ENCODE measurements around the gene EWSR1. TPM values are rescaled to one million over a fixed set of nuclear protein-coding genes. Genes with fewer than 3 reads are reported as not detected.

The EWSR1 gene
- polyA plus RNA-seq, 1 donor = 276 TPM

DNA sequence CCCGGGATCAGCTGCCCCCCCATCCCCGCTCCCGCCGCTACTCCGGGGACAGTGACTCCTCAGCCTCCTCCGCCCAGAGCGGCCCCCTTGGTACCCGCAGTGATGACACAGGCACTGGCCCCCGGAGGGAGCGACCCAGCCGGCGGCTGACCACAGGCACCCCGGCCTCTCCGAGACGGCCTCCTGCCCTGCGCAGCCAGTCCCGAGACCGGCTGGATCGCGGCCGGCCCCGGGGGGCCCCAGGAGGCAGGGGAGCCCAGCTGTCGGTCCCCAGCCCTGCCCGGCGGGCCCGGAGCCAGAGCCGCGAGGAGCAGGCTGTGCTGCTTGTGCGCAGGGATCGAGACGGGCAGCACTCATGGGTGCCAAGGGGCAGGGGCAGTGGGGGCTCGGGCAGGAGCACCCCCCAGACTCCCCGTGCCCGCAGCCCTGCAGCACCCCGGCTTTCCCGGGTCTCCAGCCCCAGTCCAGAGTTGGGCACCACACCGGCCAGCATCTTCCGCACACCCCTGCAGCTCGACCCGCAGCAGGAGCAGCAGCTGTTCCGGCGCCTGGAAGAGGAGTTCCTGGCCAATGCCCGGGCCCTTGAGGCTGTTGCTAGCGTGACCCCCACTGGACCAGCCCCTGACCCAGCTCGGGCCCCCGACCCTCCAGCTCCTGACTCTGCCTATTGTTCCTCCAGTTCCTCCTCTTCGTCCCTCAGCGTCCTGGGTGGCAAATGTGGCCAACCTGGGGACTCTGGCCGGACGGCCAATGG lies 43.6 kb downstream of the EWSR1 start:
- peaks cover 13% of the 10 kb centered on the region for H3K9me3 ChIP-seq (ENCODE audit: control insufficient read depth, low read depth, low read length)
- peaks cover 48% of the 10 kb centered on the region for H3K4me1 ChIP-seq (ENCODE audit: control insufficient read depth, insufficient read depth, low read length)
- no peak for DNase-seq
- no peak overlapping the region for H3K27ac ChIP-seq (ENCODE audit: low read length)
- WGBS (ENCODE audit: insufficient coverage, low lambda C conversion rate) = no CpG with 5 or more reads among the region's 50 CpGs
- no peak overlapping the region for H3K4me3 ChIP-seq (ENCODE audit: low read length)
- no peaks in the 10 kb centered on the region for H3K36me3 ChIP-seq (ENCODE audit: control insufficient read depth, insufficient read depth, low read length)
- peaks cover 34% of the 10 kb centered on the region for H3K27me3 ChIP-seq (ENCODE audit: control insufficient read depth, insufficient read depth, low read length)

DNA sequence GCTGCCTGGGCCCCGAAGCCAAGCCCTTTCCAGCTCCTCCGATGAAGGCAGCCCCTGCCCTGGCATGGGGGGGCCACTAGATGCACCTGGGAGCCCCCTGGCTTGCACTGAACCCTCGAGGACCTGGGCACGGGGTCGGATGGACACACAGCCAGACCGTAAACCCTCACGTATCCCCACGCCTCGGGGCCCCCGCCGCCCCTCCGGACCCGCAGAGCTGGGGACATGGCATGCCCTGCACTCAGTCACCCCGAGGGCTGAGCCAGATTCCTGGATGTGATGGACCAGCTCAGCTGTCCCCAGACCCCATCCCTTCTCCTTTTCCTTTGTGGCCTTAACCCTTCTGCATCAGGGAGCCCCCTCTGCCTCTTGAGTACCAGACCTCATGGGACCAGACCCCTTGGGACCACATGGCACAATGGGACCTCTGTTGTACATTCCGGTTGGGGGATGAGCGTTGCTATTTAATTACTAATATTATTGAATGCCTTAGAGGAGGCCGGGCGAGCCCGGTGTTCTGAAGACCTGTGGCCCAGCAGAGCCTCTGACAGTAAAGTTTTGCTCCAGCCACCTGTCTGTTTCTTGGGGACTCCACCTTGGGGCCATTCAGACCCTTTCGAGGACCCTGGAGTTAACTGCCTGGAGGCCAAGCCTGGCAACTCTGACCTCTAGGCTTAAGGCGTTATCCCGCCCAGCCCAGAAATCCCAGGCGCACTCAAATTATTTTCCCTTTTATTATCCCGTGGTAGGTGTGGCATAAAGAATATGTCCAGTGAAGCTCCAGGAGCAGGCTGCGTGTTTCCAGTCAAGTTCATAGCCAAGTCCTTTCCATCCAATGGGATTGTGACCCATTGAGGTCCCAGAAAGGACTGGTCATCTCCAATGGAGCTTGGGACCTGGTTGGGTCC lies 44.4 kb downstream of the EWSR1 start:
- no CpG with 5 or more reads among the region's 25 CpGs for WGBS (ENCODE audit: insufficient coverage, low lambda C conversion rate)
- Histone ChIP-seq H3K4me1 (ENCODE audit: control insufficient read depth, insufficient read depth, low read length) (peaks cover 45% of the 10 kb centered on the region), H3K36me3 (ENCODE audit: control insufficient read depth, insufficient read depth, low read length) (no peaks in the 10 kb centered on the region), H3K4me3 (ENCODE audit: low read length) (no peak overlapping the region), H3K27ac (ENCODE audit: low read length) (no peak overlapping the region), H3K9me3 (ENCODE audit: control insufficient read depth, low read depth, low read length) (peaks cover 13% of the 10 kb centered on the region), H3K27me3 (ENCODE audit: control insufficient read depth, insufficient read depth, low read length) (peaks cover 41% of the 10 kb centered on the region)
- DNase-seq = no peak

DNA sequence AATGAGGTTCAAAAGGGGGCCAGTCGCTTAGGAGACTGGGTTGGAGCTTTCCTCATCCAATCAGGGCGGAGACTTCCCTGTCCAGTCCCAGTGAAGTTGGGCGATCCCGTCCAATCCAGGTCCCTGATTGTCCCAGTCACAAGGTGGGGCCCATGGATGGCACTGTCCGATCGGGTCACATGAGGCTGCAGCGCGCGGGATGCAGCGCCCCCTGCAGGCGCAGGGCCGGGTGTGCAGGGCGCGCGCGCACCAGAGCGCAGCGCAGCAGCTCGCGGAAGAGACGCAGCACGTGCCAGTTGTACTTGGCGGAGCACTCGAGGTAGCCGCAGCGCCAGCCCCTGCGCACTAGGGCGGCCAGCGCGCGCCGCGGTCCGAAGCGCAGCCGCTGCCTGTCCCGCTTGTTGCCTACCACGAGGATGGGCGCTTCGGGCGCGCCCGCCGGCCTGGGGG lies 45.1 kb downstream of the EWSR1 start:
- peaks cover 41% of the 10 kb centered on the region for H3K27me3 ChIP-seq (ENCODE audit: control insufficient read depth, insufficient read depth, low read length)
- WGBS (ENCODE audit: insufficient coverage, low lambda C conversion rate) = no CpG with 5 or more reads among the region's 44 CpGs
- peaks cover 40% of the 10 kb centered on the region for H3K4me1 ChIP-seq (ENCODE audit: control insufficient read depth, insufficient read depth, low read length)
- DNase-seq = peak; percentile 63 to 68
- H3K27ac ChIP-seq (ENCODE audit: low read length) = no peak overlapping the region
- no peak overlapping the region for H3K4me3 ChIP-seq (ENCODE audit: low read length)
- H3K9me3 ChIP-seq (ENCODE audit: control insufficient read depth, low read depth, low read length) = peaks cover 13% of the 10 kb centered on the region
- no peaks in the 10 kb centered on the region for H3K36me3 ChIP-seq (ENCODE audit: control insufficient read depth, insufficient read depth, low read length)

DNA sequence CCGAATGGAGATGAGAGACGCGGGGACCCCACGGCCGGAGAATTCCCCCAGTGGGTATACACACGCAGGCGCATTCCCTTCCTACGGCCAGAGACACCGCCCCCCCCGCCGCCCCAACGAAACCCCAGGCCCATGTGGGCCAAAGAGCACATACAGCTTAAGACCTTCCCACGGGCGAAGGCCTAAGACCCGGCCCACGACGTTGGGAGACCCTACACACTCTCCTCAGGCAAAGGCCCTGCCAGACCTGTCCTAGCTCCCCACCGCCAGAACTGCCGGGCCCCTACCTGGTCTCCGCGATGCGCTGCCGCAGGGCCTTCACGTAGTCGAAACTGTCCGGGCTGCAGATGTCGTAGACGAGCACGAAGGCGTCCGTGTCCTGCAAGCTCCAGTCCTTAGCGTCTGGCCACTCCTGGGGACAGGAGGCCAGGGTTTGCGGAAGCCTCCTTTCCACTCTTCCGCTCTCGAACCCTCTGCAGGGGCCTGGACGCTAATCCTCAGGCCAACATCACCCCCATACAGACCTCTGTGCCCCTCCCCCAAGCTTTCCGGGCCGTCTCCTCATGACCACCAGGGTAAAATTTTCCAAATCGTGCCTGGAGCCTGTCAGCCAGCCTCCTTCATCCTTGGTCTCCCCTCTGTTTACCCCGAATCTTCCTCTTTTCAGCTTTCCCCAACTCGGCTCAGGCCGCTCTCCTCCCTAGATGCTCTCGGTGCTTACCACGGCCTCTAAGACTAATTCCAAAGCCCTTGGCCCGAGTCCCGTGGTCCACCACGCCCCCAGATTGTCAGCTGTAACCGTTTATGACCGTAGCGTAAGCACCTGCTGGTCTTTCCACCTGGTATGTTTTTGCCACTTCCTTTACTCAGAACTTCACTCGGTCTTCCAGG lies 45.8 kb downstream of the EWSR1 start:
- Histone ChIP-seq H3K27me3 (ENCODE audit: control insufficient read depth, insufficient read depth, low read length) (peaks cover 41% of the 10 kb centered on the region), H3K4me1 (ENCODE audit: control insufficient read depth, insufficient read depth, low read length) (peaks cover 39% of the 10 kb centered on the region), H3K27ac (ENCODE audit: low read length) (no peak overlapping the region), H3K36me3 (ENCODE audit: control insufficient read depth, insufficient read depth, low read length) (no peaks in the 10 kb centered on the region), H3K4me3 (ENCODE audit: low read length) (no peak overlapping the region), H3K9me3 (ENCODE audit: control insufficient read depth, low read depth, low read length) (peaks cover 13% of the 10 kb centered on the region)
- DNase-seq = peak in 1 of 2 donors; percentile 84
- no CpG with 5 or more reads among the region's 51 CpGs for WGBS (ENCODE audit: insufficient coverage, low lambda C conversion rate)

DNA sequence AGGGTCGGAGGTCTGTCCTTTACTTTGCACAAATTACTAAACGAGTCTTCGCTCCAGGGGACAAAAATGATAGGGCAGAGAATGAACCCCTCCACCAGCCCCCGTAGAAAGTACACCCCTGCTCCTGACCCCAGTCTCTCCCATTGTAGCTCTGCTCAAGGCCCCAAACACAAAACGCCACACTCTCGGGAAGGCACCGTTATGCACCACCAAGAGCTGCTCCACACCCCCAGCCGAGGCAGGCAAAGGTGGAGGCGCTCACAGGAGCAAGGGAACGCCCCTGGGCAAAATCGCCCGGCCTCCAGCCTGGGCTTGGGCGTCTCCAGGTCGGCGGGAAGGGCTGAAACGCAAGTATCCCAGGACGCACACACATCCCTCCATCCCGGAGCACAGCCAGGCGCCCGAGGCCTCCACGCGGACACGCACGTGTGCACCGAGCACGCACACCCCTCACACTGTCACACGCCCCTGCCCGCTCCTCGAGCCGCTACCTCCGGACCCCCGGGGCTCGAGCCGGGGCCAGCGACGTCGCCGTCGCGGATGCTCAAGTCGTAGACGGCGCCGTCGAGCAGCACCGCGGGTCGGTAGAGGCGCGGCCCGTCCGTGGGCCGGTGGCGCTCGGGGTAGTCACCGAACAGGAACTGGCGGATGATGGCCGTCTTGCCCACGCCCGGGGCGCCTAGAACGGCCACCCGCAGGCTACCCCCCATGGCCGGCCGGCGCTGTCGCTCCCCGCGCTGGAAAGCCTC lies 46.6 kb downstream of the EWSR1 start:
- peaks cover 41% of the 10 kb centered on the region for H3K27me3 ChIP-seq (ENCODE audit: control insufficient read depth, insufficient read depth, low read length)
- no peaks in the 10 kb centered on the region for H3K36me3 ChIP-seq (ENCODE audit: control insufficient read depth, insufficient read depth, low read length)
- H3K9me3 ChIP-seq (ENCODE audit: control insufficient read depth, low read depth, low read length) = peaks cover 13% of the 10 kb centered on the region
- H3K27ac ChIP-seq (ENCODE audit: low read length) = no peak overlapping the region
- no CpG with 5 or more reads among the region's 69 CpGs for WGBS (ENCODE audit: insufficient coverage, low lambda C conversion rate)
- H3K4me3 ChIP-seq (ENCODE audit: low read length) = no peak overlapping the region
- H3K4me1 ChIP-seq (ENCODE audit: control insufficient read depth, insufficient read depth, low read length) = peaks cover 30% of the 10 kb centered on the region
- peak in 1 of 2 donors; percentile 46 for DNase-seq

DNA sequence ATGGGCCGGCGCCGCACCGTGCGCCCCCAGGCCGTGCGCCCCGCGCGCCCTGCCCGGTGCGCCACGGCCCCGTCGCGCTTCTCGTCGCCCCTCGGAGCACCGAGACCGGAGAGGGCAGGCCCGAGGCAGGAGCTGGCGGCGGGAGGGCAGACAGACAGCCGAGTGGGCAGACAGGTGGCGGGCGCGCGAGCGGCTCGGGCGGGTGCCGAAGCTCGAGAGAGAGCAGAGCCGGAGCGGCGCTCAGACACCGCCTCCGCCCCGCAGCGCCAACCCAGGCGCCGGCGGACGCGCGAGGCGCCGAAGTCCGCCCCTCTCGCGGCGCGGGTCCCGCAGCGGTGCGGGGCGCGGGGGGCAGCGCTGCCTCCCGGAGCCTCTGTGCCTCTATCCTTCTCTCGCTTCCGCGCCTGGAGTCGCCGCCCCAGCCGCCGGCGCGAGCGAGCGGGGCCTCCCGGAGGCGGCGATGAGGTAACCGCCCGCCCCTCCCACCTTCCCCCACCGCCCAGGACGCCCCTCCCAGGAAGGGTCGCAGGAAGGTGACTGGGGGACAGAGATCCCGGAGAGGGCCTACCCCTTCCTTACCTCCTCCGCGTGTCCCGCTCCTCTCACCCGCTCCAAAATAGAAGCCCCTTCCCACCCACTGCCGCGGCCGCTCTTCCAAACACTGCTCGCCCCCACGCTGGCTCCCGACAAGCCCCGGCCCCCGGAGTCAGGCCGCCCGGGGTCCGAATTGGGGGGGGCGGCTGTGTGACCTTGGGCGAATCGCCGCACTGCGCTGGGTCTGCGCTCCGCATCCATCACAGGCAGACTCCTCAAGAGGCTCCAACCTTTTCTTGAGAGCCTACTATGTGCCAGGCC lies 47.4 kb downstream of the EWSR1 start, which contains the start of gene RASL10A:
Gene RASL10A, minus strand, starts transcription at position 412 of the 855 bp plus-strand sequence. CDS start 451 bp downstream, outside the sequence.
- Histone ChIP-seq H3K4me3 (ENCODE audit: low read length) (no peak within 1 kb of the TSS), H3K27ac (ENCODE audit: low read length) (no peak within 1 kb of the TSS), H3K4me1 (ENCODE audit: control insufficient read depth, insufficient read depth, low read length) (peaks cover 26% of the 10 kb centered on the region), H3K27me3 (ENCODE audit: control insufficient read depth, insufficient read depth, low read length) (peaks cover 41% of the 10 kb centered on the region), H3K36me3 (ENCODE audit: control insufficient read depth, insufficient read depth, low read length) (no peaks in the 10 kb centered on the region), H3K9me3 (ENCODE audit: control insufficient read depth, low read depth, low read length) (peaks cover 13% of the 10 kb centered on the region)
- peak in 1 of 2 donors; percentile 61 for DNase-seq
- no CpG with 5 or more reads among the region's 103 CpGs for WGBS (ENCODE audit: insufficient coverage, low lambda C conversion rate)

DNA sequence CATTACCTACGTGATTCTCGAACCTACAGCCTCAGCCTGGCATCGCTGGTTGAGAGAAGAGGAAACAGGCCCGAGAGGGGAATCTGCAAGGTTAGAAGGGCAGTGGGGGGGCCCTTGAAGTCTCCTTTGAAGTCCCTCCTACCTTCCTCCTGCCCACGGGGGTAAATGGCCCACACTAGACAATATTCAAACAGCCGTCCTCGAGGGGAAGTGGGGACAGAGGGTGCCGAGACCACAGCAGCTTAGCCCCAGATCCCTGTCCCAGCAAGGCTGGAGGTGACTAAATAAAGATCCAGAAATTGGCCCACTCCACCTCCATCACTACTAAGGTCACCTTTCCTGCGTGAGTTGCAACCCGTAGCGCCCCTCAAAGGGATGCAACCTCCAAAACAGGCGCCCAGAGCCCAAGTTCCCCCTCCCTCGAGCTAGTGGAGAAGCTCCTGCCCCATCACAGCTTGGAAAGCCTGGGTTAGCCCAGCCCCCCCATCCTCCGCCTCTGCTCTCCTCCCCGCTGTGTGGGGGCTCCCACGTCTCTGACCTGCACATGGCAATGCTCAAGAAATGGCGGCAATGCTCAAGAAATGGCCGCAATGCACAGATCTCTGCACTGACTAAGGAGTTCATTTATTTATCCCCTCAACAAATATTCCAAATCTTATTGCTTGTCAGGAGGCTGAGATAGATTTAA lies 48.2 kb downstream of the EWSR1 start:
- no peak overlapping the region for H3K27ac ChIP-seq (ENCODE audit: low read length)
- peaks cover 13% of the 10 kb centered on the region for H3K9me3 ChIP-seq (ENCODE audit: control insufficient read depth, low read depth, low read length)
- no peak for DNase-seq
- no CpG with 5 or more reads among the region's 18 CpGs for WGBS (ENCODE audit: insufficient coverage, low lambda C conversion rate)
- H3K4me1 ChIP-seq (ENCODE audit: control insufficient read depth, insufficient read depth, low read length) = peaks cover 18% of the 10 kb centered on the region
- no peak overlapping the region for H3K4me3 ChIP-seq (ENCODE audit: low read length)
- H3K27me3 ChIP-seq (ENCODE audit: control insufficient read depth, insufficient read depth, low read length) = peaks cover 41% of the 10 kb centered on the region
- H3K36me3 ChIP-seq (ENCODE audit: control insufficient read depth, insufficient read depth, low read length) = no peaks in the 10 kb centered on the region

DNA sequence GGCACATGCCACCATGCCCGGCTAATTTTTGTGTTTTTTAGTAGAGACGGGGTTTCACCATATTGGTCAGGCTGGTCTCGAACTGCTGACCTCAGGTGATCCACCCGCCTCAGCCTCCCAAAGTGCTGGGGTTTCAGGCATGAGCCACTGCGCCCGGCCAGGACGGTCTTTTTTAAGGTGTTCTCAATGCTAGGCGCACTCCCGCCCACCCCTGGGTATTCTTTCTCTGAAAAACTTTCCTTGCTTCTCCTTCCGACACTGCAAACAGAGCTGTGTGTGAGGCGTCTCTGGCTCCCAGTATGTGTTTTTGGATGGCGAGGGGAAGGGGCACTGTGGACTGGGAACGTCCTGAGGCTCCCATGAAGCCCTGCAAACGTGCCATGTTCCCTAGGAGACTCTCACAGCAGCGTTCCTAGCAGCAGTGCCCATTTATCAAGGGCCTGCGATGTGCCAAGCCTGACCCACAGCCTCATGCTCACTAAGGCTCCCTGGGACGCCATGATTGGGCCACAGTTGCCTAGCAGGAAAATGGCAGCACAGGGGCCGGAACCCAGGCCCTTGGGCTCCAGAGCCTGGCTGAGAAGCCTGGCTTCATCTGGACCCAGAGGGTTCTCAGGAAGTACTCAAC lies 49.9 kb downstream of the EWSR1 start:
- Histone ChIP-seq H3K36me3 (ENCODE audit: control insufficient read depth, insufficient read depth, low read length) (no peaks in the 10 kb centered on the region), H3K4me1 (ENCODE audit: control insufficient read depth, insufficient read depth, low read length) (peaks cover 15% of the 10 kb centered on the region), H3K9me3 (ENCODE audit: control insufficient read depth, low read depth, low read length) (peaks cover 7% of the 10 kb centered on the region), H3K27me3 (ENCODE audit: control insufficient read depth, insufficient read depth, low read length) (peaks cover 40% of the 10 kb centered on the region), H3K4me3 (ENCODE audit: low read length) (no peak overlapping the region), H3K27ac (ENCODE audit: low read length) (no peak overlapping the region)
- WGBS (ENCODE audit: insufficient coverage, low lambda C conversion rate) = no CpG with 5 or more reads among the region's 18 CpGs
- no peak for DNase-seq
